Upper lobe of left lung (tissue), 4 donors: Measurements from ENCODE around the gene C4B.
"Not testable (repeated sequence)": the region's sequence is repeated elsewhere in the genome, so short reads cannot be mapped to it uniquely, and the experiment has no call there.

ENCODE experiments used
- CTCF ChIP-seq, 6 experiments: fragments of 450-650 bp in 4 of 6; fragments of 200-600 bp in 2 of 6; sonication (generic) in 2 of 6; IDR thresholded peaks; one replicate each; pipeline ENCODE4 v1.5.1; 2016 to 2019; ENCODE audit warnings: antibody characterized with exemption in 6 of 6
- POLR2AphosphoS5 ChIP-seq, 2 donors: sonication (generic); formaldehyde crosslinking; IDR thresholded peaks; one replicate each; pipeline ENCODE4 v1.5.1; 2017; ENCODE audit warnings: antibody characterized with exemption in 2 of 2

GRCh38 chr6:32037598-32038524 lies 23.3 kb downstream of the C4B start, which contains the start of gene CYP21A2:
- not testable (repeated sequence) for TF ChIP-seq CTCF, POLR2AphosphoS5 (IDR thresholded peaks at IDR 0.05)
